DOHH2 (cell line): ENCODE results near the gene CCSER2.

Source experiments
- H3F3A ChIP-seq: fragments of 200-600 bp; sonication (generic), shearing (Covaris generic); 2 replicates; pipeline ENCODE4 v1.6.0; 2016; ENCODE audit warnings: antibody characterized with exemption, mild to moderate bottlenecking; ENCODE audit not compliant: control insufficient read depth, insufficient read depth
- H3K27ac ChIP-seq: fragments of 200-600 bp; sonication (generic); 2 replicates; pipeline ENCODE4 v1.5.1; 2014; ENCODE audit warnings: low read depth, mild to moderate bottlenecking, low read length, moderate library complexity
- H3K27me3 ChIP-seq: fragments of 200-600 bp; sonication (generic); 2 replicates; pipeline ENCODE4 v1.6.1; 2014; ENCODE audit warnings: mild to moderate bottlenecking, low read length, mixed read lengths; ENCODE audit not compliant: control insufficient read depth
- H3K36me3 ChIP-seq: fragments of 200-600 bp; sonication (generic); 2 replicates; pipeline ENCODE4 v1.6.1; 2014; ENCODE audit warnings: mild to moderate bottlenecking, low read length, moderate library complexity, mixed read lengths; ENCODE audit not compliant: control insufficient read depth
- H3K4me1 ChIP-seq: fragments of 200-600 bp; sonication (generic); 2 replicates; pipeline ENCODE4 v1.6.1; 2014; ENCODE audit warnings: mild to moderate bottlenecking, low read length, mixed read lengths; ENCODE audit not compliant: control insufficient read depth
- H3K4me2 ChIP-seq: fragments of 200-600 bp; sonication (generic); 2 replicates; pipeline ENCODE4 v1.6.0; 2014; ENCODE audit warnings: mild to moderate bottlenecking, low read length, moderate library complexity
- H3K4me3 ChIP-seq: fragments of 200-600 bp; sonication (generic); 2 replicates; pipeline ENCODE4 v1.5.1; 2014; ENCODE audit warnings: mild to moderate bottlenecking, low read length, mixed read lengths
- H3K79me2 ChIP-seq: fragments of 200-600 bp; sonication (generic); 2 replicates; pipeline ENCODE4 v1.6.1; 2014; ENCODE audit warnings: mild to moderate bottlenecking, low read length, mixed read lengths; ENCODE audit not compliant: control insufficient read depth
- H3K9me2 ChIP-seq: fragments of 200-600 bp; sonication (generic); replicated peaks from 2 replicates; pipeline ENCODE4 v1.6.1; 2014; ENCODE audit warnings: mild to moderate bottlenecking, low read length, mixed read lengths; ENCODE audit not compliant: control insufficient read depth
- H3K9me3 ChIP-seq: fragments of 200-600 bp; sonication (generic); 2 replicates; pipeline ENCODE4 v1.6.1; 2014; ENCODE audit warnings: antibody characterized with exemption, low read length, mixed read lengths; ENCODE audit not compliant: control insufficient read depth, insufficient read depth
- H4K20me1 ChIP-seq: fragments of 200-600 bp; sonication (generic); 2 replicates; pipeline ENCODE4 v1.6.0; 2014; ENCODE audit warnings: low read depth, mild to moderate bottlenecking, antibody characterized with exemption, low read length, moderate library complexity; ENCODE audit not compliant: control insufficient read depth, insufficient read depth
- CTCF ChIP-seq: fragments of 200-600 bp; sonication (generic); IDR thresholded peaks from one replicate; pipeline ENCODE4 v1.5.1; 2014; ENCODE audit warnings: antibody characterized with exemption, mild to moderate bottlenecking, low read depth, low read length; ENCODE audit not compliant: poor library complexity, severe bottlenecking
- EZH2phosphoT487 ChIP-seq: fragments of 200-600 bp; sonication (generic); IDR thresholded peaks from 2 replicates; pipeline ENCODE4 v1.6.1; 2017; ENCODE audit warnings: borderline replicate concordance, mild to moderate bottlenecking, antibody characterized with exemption, low read length, moderate library complexity, mixed read lengths

Gene CCSER2

GRCh38 chr10:84391326-84391725, 62.9 kb downstream of the CCSER2 start:
- no peaks in the 10 kb centered on the region for H3K79me2 ChIP-seq
- H3F3A ChIP-seq, result no peaks in the 10 kb centered on the region
- no peaks in the 10 kb centered on the region for H3K27me3 ChIP-seq
- H3K9me2 ChIP-seq, result no peaks in the 10 kb centered on the region
- no peak overlapping the region for H3K27ac ChIP-seq
- no peaks in the 10 kb centered on the region; the same call in 1 of the 2 replicates for H3K36me3 ChIP-seq
- no peak overlapping the region for H3K4me3 ChIP-seq
- H3K9me3 ChIP-seq, result no peaks in the 10 kb centered on the region
- H3K4me2 ChIP-seq, result no peak overlapping the region
- H4K20me1 ChIP-seq, result no peaks in the 10 kb centered on the region
- TF ChIP-seq CTCF (no peak), EZH2phosphoT487 (no peak)
- no peaks in the 10 kb centered on the region for H3K4me1 ChIP-seq

GRCh38 chr10:84392181-84392580, 63.8 kb downstream of the CCSER2 start:
- no peaks in the 10 kb centered on the region for H3K27me3 ChIP-seq
- H3F3A ChIP-seq, result no peaks in the 10 kb centered on the region
- H3K9me3 ChIP-seq, result no peaks in the 10 kb centered on the region
- no peaks in the 10 kb centered on the region for H3K9me2 ChIP-seq
- no peak for TF ChIP-seq EZH2phosphoT487
- no peak for TF ChIP-seq CTCF
- no peak overlapping the region for H3K27ac ChIP-seq
- no peak overlapping the region for H3K4me3 ChIP-seq
- H3K4me2 ChIP-seq, result no peak overlapping the region
- H3K79me2 ChIP-seq, result no peaks in the 10 kb centered on the region
- H3K36me3 ChIP-seq, result no peaks in the 10 kb centered on the region; the same call in 1 of the 2 replicates
- no peaks in the 10 kb centered on the region for H3K4me1 ChIP-seq
- H4K20me1 ChIP-seq, result no peaks in the 10 kb centered on the region

- H3K36me3 ChIP-seq, result no peaks in the 10 kb centered on the region
- no peak overlapping the region for H3K4me3 ChIP-seq
- H3K27me3 ChIP-seq, result no peaks in the 10 kb centered on the region
- H3K27ac ChIP-seq, result no peak overlapping the region
- no peaks in the 10 kb centered on the region for H4K20me1 ChIP-seq
- H3K79me2 ChIP-seq, result no peaks in the 10 kb centered on the region
- no peaks in the 10 kb centered on the region for H3K9me2 ChIP-seq
- H3K9me3 ChIP-seq, result no peaks in the 10 kb centered on the region
- TF ChIP-seq CTCF (no peak), EZH2phosphoT487 (no peak)
- no peaks in the 10 kb centered on the region for H3F3A ChIP-seq
- no peaks in the 10 kb centered on the region for H3K4me1 ChIP-seq
- H3K4me2 ChIP-seq, result no peak overlapping the region
Measured at GRCh38 chr10:84395581-84395980, 67.2 kb downstream of the CCSER2 start.

- Histone ChIP-seq H3K4me2 (no peak overlapping the region), H3K36me3 (no peaks in the 10 kb centered on the region), H3K4me3 (no peak overlapping the region)
Measured at GRCh38 chr10:84397735-84398144, 69.4 kb downstream of the CCSER2 start.

More at GRCh38 chr10:84397735-84398144, 69.4 kb downstream of the CCSER2 start:
- Histone ChIP-seq H3K9me2 (no peaks in the 10 kb centered on the region), H3K4me1 (no peaks in the 10 kb centered on the region), H4K20me1 (no peaks in the 10 kb centered on the region), H3K27ac (no peak overlapping the region), H3F3A (no peaks in the 10 kb centered on the region), H3K9me3 (no peaks in the 10 kb centered on the region), H3K79me2 (no peaks in the 10 kb centered on the region), H3K27me3 (no peaks in the 10 kb centered on the region)
- TF ChIP-seq EZH2phosphoT487, result no peak
- TF ChIP-seq CTCF, result no peak
